H1 (cell line): ENCODE results near the gene COL16A1. TPM values are rescaled to one million over a fixed set of nuclear protein-coding genes. Genes with fewer than 3 reads are reported as not detected.

Source experiments
- BCL11A ChIP-seq, 2 experiments: IDR thresholded peaks; one replicate each; pipeline ENCODE4 v1.6.1; 2011; ENCODE audit warnings: low read depth in 2 of 2, low read length in 2 of 2, mild to moderate bottlenecking in 2 of 2
- FOSL1 ChIP-seq: IDR thresholded peaks from 2 replicates; pipeline ENCODE4 v1.6.1; 2011; ENCODE audit warnings: mild to moderate bottlenecking, low read depth, low read length, moderate library complexity; ENCODE audit not compliant: insufficient read depth
- RBBP5 ChIP-seq: IDR thresholded peaks from 2 replicates; pipeline ENCODE4 v1.7.1; 2012; ENCODE audit warnings: low read depth, mild to moderate bottlenecking, inconsistent platforms, low read length, moderate library complexity, borderline replicate concordance
- TBP ChIP-seq: IDR thresholded peaks from 2 replicates; pipeline ENCODE4 v1.6.1; 2011; ENCODE audit warnings: low read depth, low read length, improper control_type of control experiment
- polyA plus RNA-seq, 7 experiments: library from polyadenylated mRNA; depleted of rRNA in 3 of 7; stranded (reverse) in 5 of 7; unstranded in 2 of 7; fragments of >200 nt in 5 of 7; fragments of 200-250 nt in 2 of 7; gene quantifications; 1 replicate in 5 of 7; 2 replicates in 1 of 7; 4 replicates in 1 of 7; pipeline versions ENCODE4 v1.2.1 to v1.2.3, GENCODE V29; 2011 to 2013; ENCODE audit warnings: missing spikeins in 2 of 7, mixed read lengths in 2 of 7
- total RNA-seq: library from RNA; stranded (reverse); fragmentation: NEBNext Ultra II Directional; extraction: Animal tissue kit (Norgen Biotek cat#: 25700); gene quantifications from 2 replicates; pipeline ENCODE4 v1.2.1, GENCODE V29; 2021
- TF ChIP-seq, protein P1 (sequence below): IDR thresholded peaks from 2 replicates; pipeline ENCODE4 v1.6.1; 2011; ENCODE audit warnings: low read length, improper control_type of control experiment

COL16A1 gene
- total and polyA plus RNA-seq, 2 of the 8 experiments (the other 6 are each of a cell fraction or from before 2014, with no cell fraction given): 2.0 to 10.5 TPM

DNA sequence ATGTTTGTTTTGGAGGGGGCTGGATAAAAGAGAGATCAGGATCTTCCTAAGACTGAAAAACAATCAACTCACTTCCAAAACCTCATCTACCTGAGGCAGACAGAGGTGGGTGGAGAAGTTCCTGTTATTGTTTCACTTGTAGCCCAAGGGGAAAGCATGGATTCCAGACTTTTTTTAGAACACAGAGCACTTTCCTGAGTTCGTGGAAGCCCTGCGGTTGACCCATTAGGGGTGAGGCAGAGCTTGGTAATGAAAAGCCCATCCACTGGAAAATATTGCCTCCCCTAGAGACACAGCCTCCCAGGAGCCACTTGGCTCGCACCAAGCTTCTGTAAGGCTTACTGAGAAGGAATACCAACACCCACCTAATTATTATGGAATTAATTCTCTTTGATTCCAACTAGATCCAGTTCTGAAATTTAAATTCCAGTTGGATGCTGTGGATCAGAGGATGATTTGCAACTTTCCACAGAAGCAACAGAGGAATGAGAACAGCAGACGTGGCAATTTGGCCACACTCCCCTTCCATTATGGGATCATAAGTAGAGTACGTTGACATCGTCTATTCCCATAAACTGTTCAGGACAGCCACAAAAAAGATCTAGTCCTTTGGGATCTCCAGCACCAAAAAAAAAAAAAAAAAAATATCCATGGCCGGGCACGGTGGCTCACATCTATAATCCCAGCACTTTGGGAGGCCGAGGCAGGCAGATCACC lies 55.0 kb downstream of the COL16A1 start (continued):
- TF ChIP-seq, protein P1, sequence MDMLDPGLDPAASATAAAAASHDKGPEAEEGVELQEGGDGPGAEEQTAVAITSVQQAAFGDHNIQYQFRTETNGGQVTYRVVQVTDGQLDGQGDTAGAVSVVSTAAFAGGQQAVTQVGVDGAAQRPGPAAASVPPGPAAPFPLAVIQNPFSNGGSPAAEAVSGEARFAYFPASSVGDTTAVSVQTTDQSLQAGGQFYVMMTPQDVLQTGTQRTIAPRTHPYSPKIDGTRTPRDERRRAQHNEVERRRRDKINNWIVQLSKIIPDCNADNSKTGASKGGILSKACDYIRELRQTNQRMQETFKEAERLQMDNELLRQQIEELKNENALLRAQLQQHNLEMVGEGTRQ: no peak
- TF ChIP-seq BCL11A (IDR thresholded peaks at IDR 0.05; ENCODE audit: low read depth in 2 of 2, low read length in 2 of 2) (no peak), RBBP5 (no peak), FOSL1 (no peak), TBP (no peak)
